H4 (cell line): ENCODE results near the gene ARSJ. TPM values are rescaled to one million over a fixed set of nuclear protein-coding genes. Genes with fewer than 3 reads are reported as not detected.

Experiments used
- total RNA-seq: library from RNA; depleted of rRNA; stranded (reverse); fragments of >200 nt; shearing (Covaris generic); gene quantifications from 2 replicates; pipeline ENCODE4 v1.2.3, GENCODE V29; 2014; rRNA removed

Gene ARSJ
- total RNA-seq, 1 experiment from 2014 or later = 21.4 TPM

Other genes with a start within 250 kb of the ARSJ start
- 22.6 and 27.6 TPM in 2 replicates for gene CAMK2D, start 217.9 kb downstream of the ARSJ start, total RNA-seq